SK-N-SH treated with all-trans-retinoic acid at 6 μM for 48 hours (cell line): ENCODE results near the gene DOCK4.
A peak's percentile ranks its signal among the peaks of the same experiment; 100 is the strongest.
"Not testable (repeated sequence)": the region's sequence is repeated elsewhere in the genome, so short reads cannot be mapped to it uniquely, and the experiment has no call there.

Experiments
- ATAC-seq: fragments of 200-7000 bp; cut with Tn5 transposase; 3 replicates; pipeline ENCODE4 v1.9.1; 2020; ENCODE audit warnings: mild to moderate bottlenecking, moderate library complexity
- BACH2 ChIP-seq: fragments of 250-450 bp; sonication (Bioruptor Pico); IDR thresholded peaks from 2 replicates; pipeline ENCODE4 v1.9.0; 2021; ENCODE audit warnings: mild to moderate bottlenecking, borderline replicate concordance
- CREB5 ChIP-seq: fragments of 250-450 bp; sonication (Bioruptor Pico); IDR thresholded peaks from 2 replicates; pipeline ENCODE4 v1.5.1; 2020; ENCODE audit warnings: low read depth, mild to moderate bottlenecking, moderate library complexity
- ESRRG ChIP-seq: fragments of 250-450 bp; sonication (Bioruptor Pico); IDR thresholded peaks from 2 replicates; pipeline ENCODE4 v1.6.1; 2021; ENCODE audit warnings: mild to moderate bottlenecking
- ISL1 ChIP-seq: fragments of 250-450 bp; sonication (Bioruptor Pico); IDR thresholded peaks from 2 replicates; pipeline ENCODE4 v2.1.2; 2022; ENCODE audit warnings: mild to moderate bottlenecking, moderate library complexity
- OSR1 ChIP-seq: fragments of 250-450 bp; sonication (Bioruptor Pico); IDR thresholded peaks from 2 replicates; pipeline ENCODE4 v1.8.0; 2022; ENCODE audit warnings: moderate library complexity, mild to moderate bottlenecking, inconsistent platforms
- PATZ1 ChIP-seq: fragments of 250-450 bp; sonication (Bioruptor Pico); IDR thresholded peaks from 2 replicates; pipeline ENCODE4 v1.8.0; 2020; ENCODE audit warnings: mild to moderate bottlenecking, moderate library complexity, borderline replicate concordance
- POU6F1 ChIP-seq: fragments of 250-450 bp; sonication (Bioruptor Pico); IDR thresholded peaks from 2 replicates; pipeline ENCODE4 v1.8.0; 2021; ENCODE audit warnings: low read depth, mild to moderate bottlenecking, moderate library complexity, borderline replicate concordance
- PPARA ChIP-seq: fragments of 250-450 bp; sonication (Bioruptor Pico); IDR thresholded peaks from 2 replicates; pipeline ENCODE4 v1.5.0; 2020; ENCODE audit warnings: mild to moderate bottlenecking, borderline replicate concordance
- SNAI2 ChIP-seq: fragments of 250-450 bp; sonication (Bioruptor Pico); IDR thresholded peaks from 2 replicates; pipeline ENCODE4 v1.5.0; 2020; ENCODE audit warnings: mild to moderate bottlenecking, moderate library complexity
- ZC3H10 ChIP-seq: fragments of 250-450 bp; sonication (Bioruptor Pico); IDR thresholded peaks from 2 replicates; pipeline ENCODE4 v1.5.1; 2021; ENCODE audit warnings: mild to moderate bottlenecking, moderate library complexity
- ZFP3 ChIP-seq: fragments of 250-450 bp; sonication (Bioruptor Pico); IDR thresholded peaks from 2 replicates; pipeline ENCODE4 v1.5.0; 2020; ENCODE audit warnings: mild to moderate bottlenecking, moderate library complexity
- ZFP30 ChIP-seq: fragments of 450-650 bp; formaldehyde crosslinking; IDR thresholded peaks from 2 replicates; pipeline ENCODE4 v1.5.0; 2022; ENCODE audit warnings: mild to moderate bottlenecking, moderate library complexity
- ZNF565 ChIP-seq: fragments of 450-650 bp; formaldehyde crosslinking; conservative IDR thresholded peaks from 2 replicates; pipeline ENCODE4 v1.5.0; 2020; ENCODE audit warnings: low read depth, mild to moderate bottlenecking, moderate library complexity
- ZNF70 ChIP-seq: fragments of 450-650 bp; formaldehyde crosslinking; IDR thresholded peaks from 2 replicates; pipeline ENCODE4 v1.5.0; 2020; ENCODE audit warnings: mild to moderate bottlenecking, moderate library complexity
- ZNF8 ChIP-seq: fragments of 450-650 bp; formaldehyde crosslinking; IDR thresholded peaks from 2 replicates; pipeline ENCODE4 v1.5.0; 2020; ENCODE audit warnings: mild to moderate bottlenecking, moderate library complexity
- TF ChIP-seq, protein P1 (sequence below): fragments of 250-450 bp; sonication (Bioruptor Pico); IDR thresholded peaks from 2 replicates; pipeline ENCODE4 v1.5.0; 2020; ENCODE audit warnings: mild to moderate bottlenecking, moderate library complexity

DOCK4 gene

GRCh38 chr7:111918461-111918860 is 287.7 kb downstream of the DOCK4 start (continued):
- TF ChIP-seq PATZ1 (CRISPR knock-in tag): no peak
- TF ChIP-seq, protein P1, sequence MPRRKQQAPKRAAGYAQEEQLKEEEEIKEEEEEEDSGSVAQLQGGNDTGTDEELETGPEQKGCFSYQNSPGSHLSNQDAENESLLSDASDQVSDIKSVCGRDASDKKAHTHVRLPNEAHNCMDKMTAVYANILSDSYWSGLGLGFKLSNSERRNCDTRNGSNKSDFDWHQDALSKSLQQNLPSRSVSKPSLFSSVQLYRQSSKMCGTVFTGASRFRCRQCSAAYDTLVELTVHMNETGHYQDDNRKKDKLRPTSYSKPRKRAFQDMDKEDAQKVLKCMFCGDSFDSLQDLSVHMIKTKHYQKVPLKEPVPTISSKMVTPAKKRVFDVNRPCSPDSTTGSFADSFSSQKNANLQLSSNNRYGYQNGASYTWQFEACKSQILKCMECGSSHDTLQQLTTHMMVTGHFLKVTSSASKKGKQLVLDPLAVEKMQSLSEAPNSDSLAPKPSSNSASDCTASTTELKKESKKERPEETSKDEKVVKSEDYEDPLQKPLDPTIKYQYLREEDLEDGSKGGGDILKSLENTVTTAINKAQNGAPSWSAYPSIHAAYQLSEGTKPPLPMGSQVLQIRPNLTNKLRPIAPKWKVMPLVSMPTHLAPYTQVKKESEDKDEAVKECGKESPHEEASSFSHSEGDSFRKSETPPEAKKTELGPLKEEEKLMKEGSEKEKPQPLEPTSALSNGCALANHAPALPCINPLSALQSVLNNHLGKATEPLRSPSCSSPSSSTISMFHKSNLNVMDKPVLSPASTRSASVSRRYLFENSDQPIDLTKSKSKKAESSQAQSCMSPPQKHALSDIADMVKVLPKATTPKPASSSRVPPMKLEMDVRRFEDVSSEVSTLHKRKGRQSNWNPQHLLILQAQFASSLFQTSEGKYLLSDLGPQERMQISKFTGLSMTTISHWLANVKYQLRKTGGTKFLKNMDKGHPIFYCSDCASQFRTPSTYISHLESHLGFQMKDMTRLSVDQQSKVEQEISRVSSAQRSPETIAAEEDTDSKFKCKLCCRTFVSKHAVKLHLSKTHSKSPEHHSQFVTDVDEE (CRISPR knock-in tag): no peak
- TF ChIP-seq SNAI2 (CRISPR knock-in tag): no peak
- TF ChIP-seq ZNF565 (CRISPR knock-in tag): no peak
- no peak for TF ChIP-seq PPARA (CRISPR knock-in tag)
- no peak for TF ChIP-seq BACH2 (CRISPR knock-in tag)
- no peak for TF ChIP-seq ZNF70 (CRISPR knock-in tag)
- TF ChIP-seq ZNF8 (CRISPR knock-in tag): no peak

DNA sequence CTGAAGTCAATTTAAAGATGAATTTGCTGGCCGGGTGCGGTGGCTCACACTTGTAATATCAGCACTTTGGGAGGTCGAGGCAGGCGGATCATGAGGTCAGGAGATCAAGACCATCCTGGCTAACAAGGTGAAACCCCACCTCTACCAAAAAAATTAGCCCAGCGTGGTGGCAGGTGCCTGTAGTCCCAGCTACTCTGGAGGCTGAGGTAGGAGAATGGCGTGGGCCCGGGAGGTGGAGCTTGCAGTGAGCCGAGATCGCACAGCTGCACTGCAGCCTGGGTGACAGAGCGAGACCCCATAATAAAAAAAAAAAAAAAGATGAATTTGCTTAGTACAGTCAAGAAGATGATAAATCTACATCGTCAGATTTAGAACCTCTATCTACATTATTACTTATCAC is 288.8 kb downstream of the DOCK4 start:
- ATAC-seq: not testable (repeated sequence)

DNA sequence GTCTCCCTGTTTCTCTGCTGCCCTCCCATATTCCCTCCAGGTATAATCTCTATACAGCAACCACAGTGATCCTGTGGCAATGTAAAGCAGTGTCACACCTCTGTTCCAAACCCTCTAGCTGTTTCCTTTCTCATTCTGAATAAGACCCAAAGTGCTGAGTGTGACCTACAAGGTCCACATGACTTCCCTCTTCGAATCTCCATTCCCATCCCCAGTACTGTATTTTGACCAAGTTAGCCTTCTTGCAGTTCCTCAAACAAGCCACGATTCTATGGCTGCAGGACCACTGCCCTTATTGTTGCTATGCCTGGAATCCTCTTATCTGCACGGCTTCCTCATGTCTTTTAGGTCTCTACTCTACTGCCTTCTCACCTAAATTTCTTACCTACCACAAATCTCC is 291.9 kb downstream of the DOCK4 start:
- TF ChIP-seq ZC3H10 (CRISPR knock-in tag): no peak
- TF ChIP-seq OSR1 (CRISPR knock-in tag): no peak
- no peak for TF ChIP-seq ZNF565 (CRISPR knock-in tag)
- no peak for TF ChIP-seq PPARA (CRISPR knock-in tag)
- TF ChIP-seq POU6F1 (CRISPR knock-in tag): no peak
- TF ChIP-seq CREB5 (CRISPR knock-in tag): no peak
- no peak for TF ChIP-seq ZNF8 (CRISPR knock-in tag)
- TF ChIP-seq PATZ1 (CRISPR knock-in tag): no peak
- no peak for TF ChIP-seq ZFP3
- no peak for TF ChIP-seq ZFP30 (CRISPR knock-in tag)
- no peak for TF ChIP-seq ESRRG
- no peak for ATAC-seq

- peak; percentile 55; the same call in 1 of the 2 replicates for TF ChIP-seq ISL1 (CRISPR knock-in tag)
- TF ChIP-seq BACH2 (CRISPR knock-in tag): no peak
- ATAC-seq: peak; percentile 77
Observed at GRCh38 chr7:111911166-111911961, 294.8 kb downstream of the DOCK4 start.
